Astrocyte (in vitro differentiated cells and primary cell): ENCODE measurements around the gene CCDC85B.

ENCODE experiments used
- EZH2 ChIP-seq: IDR thresholded peaks from 2 replicates; pipeline ENCODE4 v1.6.1; 2012; ENCODE audit warnings: mild to moderate bottlenecking, low read length, inconsistent platforms; ENCODE audit not compliant: insufficient read depth
- TF ChIP-seq, protein P1 (sequence below): IDR thresholded peaks from 2 replicates; pipeline ENCODE4 v1.5.1; 2011; ENCODE audit warnings: low read depth, mild to moderate bottlenecking, inconsistent platforms, low read length, moderate library complexity; ENCODE audit not compliant: insufficient read depth

DNA sequence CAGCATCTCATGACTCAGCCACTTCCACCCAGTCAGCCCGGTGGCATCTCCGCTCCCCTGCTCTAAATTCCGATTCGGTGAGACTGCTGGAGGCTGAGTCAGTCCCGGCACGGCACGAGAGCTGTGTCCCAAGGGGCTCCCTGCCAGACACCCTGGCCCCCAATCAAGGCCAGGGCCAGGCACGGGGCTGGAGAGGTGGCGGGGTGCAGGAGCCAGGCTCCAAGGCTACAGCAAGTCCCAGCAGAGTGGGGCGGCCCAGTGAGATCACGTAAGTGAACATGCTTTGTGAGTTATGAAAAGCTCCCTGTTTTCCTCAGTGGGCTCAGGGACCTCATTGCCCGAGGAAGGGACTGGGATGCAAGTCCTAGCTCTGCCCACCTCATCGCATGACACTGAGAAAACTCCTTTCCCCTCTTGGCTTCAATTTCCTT, 25.4 kb downstream of the CCDC85B start:
- TF ChIP-seq, protein P1, sequence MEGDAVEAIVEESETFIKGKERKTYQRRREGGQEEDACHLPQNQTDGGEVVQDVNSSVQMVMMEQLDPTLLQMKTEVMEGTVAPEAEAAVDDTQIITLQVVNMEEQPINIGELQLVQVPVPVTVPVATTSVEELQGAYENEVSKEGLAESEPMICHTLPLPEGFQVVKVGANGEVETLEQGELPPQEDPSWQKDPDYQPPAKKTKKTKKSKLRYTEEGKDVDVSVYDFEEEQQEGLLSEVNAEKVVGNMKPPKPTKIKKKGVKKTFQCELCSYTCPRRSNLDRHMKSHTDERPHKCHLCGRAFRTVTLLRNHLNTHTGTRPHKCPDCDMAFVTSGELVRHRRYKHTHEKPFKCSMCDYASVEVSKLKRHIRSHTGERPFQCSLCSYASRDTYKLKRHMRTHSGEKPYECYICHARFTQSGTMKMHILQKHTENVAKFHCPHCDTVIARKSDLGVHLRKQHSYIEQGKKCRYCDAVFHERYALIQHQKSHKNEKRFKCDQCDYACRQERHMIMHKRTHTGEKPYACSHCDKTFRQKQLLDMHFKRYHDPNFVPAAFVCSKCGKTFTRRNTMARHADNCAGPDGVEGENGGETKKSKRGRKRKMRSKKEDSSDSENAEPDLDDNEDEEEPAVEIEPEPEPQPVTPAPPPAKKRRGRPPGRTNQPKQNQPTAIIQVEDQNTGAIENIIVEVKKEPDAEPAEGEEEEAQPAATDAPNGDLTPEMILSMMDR = no peak
- no peak for TF ChIP-seq EZH2
